Upper lobe of left lung (tissue), 4 donors: ENCODE data around the gene ADAP1.

Experiments used
- POLR2A ChIP-seq, 4 donors: fragments of 450-650 bp; IDR thresholded peaks; one replicate each; pipeline ENCODE4 v1.5.1; 2016 to 2017; ENCODE audit warnings: antibody characterized with exemption in 4 of 4, mild to moderate bottlenecking in 2 of 4
- POLR2AphosphoS5 ChIP-seq, 2 donors: sonication (generic); formaldehyde crosslinking; IDR thresholded peaks; one replicate each; pipeline ENCODE4 v1.5.1; 2017; ENCODE audit warnings: antibody characterized with exemption in 2 of 2
- TF ChIP-seq, protein P1 (sequence below), 6 experiments: fragments of 450-650 bp in 4 of 6; fragments of 200-600 bp in 2 of 6; sonication (generic) in 2 of 6; IDR thresholded peaks; one replicate each; pipeline ENCODE4 v1.5.1; 2016 to 2019; ENCODE audit warnings: antibody characterized with exemption in 6 of 6

DNA sequence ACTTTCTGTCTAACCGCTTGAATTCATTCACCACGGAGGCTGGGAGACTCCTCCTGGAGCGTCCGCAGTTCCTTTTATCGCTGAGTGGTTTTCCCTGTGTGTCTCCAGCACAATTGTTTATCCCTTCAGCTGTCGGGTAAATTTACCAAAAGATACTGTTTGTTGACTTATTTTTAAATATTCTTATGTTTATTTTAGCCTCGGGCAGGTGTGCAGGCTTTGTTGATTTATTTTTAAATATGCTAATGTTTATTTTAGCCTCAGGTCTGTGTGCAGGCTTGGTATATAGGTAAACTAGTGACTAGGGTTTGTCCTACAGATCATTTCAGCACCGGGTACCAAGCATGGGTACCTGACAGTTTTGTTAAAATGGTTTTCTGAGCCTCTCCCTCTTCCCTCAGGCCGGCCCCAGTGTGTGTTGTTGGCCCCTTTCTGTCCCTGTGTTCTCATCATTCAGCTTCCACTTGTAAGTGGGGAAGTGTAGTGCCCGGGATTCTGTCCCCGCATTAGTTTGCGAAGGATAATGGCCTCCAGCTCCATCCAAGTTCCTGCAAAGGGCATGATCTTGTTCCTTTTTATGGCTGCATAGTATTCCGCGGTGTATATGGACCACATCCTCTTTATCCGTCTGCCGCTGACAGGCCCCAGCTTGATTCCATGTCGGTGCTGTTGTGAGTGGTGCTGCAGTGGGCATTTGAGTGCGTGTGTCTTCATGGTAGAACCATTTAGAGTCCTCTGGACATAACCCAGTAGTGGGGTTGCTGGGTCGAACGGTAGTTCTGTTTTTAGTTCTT is 72.8 kb downstream of the ADAP1 start:
- TF ChIP-seq POLR2A (IDR thresholded peaks at IDR 0.05) (no peak), POLR2AphosphoS5 (IDR thresholded peaks at IDR 0.05) (no peak)
- TF ChIP-seq, protein P1, sequence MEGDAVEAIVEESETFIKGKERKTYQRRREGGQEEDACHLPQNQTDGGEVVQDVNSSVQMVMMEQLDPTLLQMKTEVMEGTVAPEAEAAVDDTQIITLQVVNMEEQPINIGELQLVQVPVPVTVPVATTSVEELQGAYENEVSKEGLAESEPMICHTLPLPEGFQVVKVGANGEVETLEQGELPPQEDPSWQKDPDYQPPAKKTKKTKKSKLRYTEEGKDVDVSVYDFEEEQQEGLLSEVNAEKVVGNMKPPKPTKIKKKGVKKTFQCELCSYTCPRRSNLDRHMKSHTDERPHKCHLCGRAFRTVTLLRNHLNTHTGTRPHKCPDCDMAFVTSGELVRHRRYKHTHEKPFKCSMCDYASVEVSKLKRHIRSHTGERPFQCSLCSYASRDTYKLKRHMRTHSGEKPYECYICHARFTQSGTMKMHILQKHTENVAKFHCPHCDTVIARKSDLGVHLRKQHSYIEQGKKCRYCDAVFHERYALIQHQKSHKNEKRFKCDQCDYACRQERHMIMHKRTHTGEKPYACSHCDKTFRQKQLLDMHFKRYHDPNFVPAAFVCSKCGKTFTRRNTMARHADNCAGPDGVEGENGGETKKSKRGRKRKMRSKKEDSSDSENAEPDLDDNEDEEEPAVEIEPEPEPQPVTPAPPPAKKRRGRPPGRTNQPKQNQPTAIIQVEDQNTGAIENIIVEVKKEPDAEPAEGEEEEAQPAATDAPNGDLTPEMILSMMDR (IDR thresholded peaks at IDR 0.05), result no peak
